ENCODE data around the gene XYLT1. TPM values are rescaled to one million over a fixed set of nuclear protein-coding genes. Genes with fewer than 3 reads are reported as not detected.

The XYLT1 gene
- total and polyA plus RNA-seq, 9 of the 15 experiments (the other 6 are each of a cell fraction or from before 2014, with no cell fraction given), result 0.03 to 0.09 (median 0.08) TPM; not detected in 6

DNA sequence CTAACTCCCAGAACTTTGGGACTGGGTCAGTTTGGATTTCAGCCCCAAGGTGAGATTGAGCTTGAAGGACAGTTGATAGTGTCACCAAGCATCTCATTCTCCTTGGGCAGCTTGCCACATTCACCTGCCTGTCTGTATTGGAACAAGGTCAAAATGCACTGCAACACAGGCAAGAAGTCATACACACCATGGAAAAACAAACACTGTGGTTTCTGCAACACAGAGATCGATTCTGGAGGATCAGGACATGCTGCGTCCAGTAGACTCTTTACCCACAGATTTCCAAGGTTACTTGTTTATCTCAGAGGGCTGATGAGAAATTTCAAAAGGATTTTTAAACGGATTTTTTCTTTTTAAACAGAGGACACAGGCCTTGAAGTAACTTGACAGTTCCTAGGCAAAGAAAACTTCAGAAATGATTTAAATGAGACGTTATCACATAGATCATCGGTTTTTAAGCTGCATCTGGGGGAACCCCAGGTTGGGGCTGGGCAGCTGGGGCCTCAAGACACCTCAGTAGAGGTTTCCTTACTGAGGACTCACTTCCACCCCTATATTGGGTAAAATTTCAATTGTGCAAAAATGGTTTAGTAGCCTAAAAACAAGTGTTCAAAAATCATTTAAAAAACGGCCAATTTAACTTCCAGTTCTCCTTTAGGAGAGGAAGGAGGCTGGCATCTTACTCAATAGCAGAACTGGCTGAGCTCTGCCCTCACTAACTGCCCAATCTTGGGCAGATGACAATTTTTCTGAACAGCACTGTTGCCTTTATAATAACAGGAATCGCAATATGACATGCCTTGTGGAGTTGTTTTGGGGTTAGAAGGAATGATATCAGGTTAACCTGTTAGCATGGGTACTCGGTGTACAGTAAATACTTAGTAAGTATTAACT is 299.3 kb downstream of the XYLT1 start:
- H3K36me3 ChIP-seq (ENCODE audit: control insufficient read depth, insufficient read depth, low read length), result no peaks in the 10 kb centered on the region
- DNase-seq (ENCODE audit: extremely low read depth in 1 of 4, low spot score in 3 of 4) (no peak), ATAC-seq (no peak), FAIRE-seq (no peak)
- intact Hi-C loops (cut with micrococcal nuclease), result no loop called here
- H3K9me1 ChIP-seq (ENCODE audit: control insufficient read depth, insufficient read depth, low read length), result no peaks in the 10 kb centered on the region
- in situ Hi-C loops (cut with MboI), result no loop called here
- no peaks in the 10 kb centered on the region; the same call in none of the 2 replicates for H4K20me1 ChIP-seq (replicated peaks; ENCODE audit: control insufficient read depth, insufficient read depth, low read length)
- H2AFZ ChIP-seq (ENCODE audit: low read depth, low read length), result no peak overlapping the region
- H3K4me1 ChIP-seq (replicated peaks in 1 of 2; ENCODE audit: control insufficient read depth in 2 of 2, insufficient read depth in 2 of 2, low read length in 2 of 2), result no peaks in the 10 kb centered on the region
- peaks cover 13 to 21% of the 10 kb centered on the region in 2 experiments for H3K27me3 ChIP-seq (ENCODE audit: control insufficient read depth in 2 of 2, insufficient read depth in 2 of 2, low read length in 2 of 2)
- H3K4me3 ChIP-seq, result no peak overlapping the region
- ChIA-PET POLR2A (no interaction called here), CTCF (ENCODE audit: low intra/inter-chr PET ratio) (no interaction called here)
- H3K4me2 ChIP-seq (ENCODE audit: insufficient read depth, low read length), result no peak overlapping the region
- no TSS peak for BruUV-seq (replicated peaks)
- no peaks in the 10 kb centered on the region for H3K9me3 ChIP-seq (replicated peaks; ENCODE audit: control insufficient read depth, insufficient read depth, low read depth, low read length)
- TF ChIP-seq ZNF354B (CRISPR knock-in tag; IDR thresholded peaks at IDR 0.05) (no peak), HNRNPK (IDR thresholded peaks at IDR 0.05; ENCODE audit: low read depth, low read length, poor library complexity, severe bottlenecking) (no peak)
- TF ChIP-seq, protein P1, sequence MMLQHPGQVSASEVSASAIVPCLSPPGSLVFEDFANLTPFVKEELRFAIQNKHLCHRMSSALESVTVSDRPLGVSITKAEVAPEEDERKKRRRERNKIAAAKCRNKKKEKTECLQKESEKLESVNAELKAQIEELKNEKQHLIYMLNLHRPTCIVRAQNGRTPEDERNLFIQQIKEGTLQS (IDR thresholded peaks at IDR 0.05), result no peak
- TF ChIP-seq, protein P1 (CRISPR knock-in tag; conservative IDR thresholded peaks at IDR 0.05), result no peak
- TF ChIP-seq, protein P2, sequence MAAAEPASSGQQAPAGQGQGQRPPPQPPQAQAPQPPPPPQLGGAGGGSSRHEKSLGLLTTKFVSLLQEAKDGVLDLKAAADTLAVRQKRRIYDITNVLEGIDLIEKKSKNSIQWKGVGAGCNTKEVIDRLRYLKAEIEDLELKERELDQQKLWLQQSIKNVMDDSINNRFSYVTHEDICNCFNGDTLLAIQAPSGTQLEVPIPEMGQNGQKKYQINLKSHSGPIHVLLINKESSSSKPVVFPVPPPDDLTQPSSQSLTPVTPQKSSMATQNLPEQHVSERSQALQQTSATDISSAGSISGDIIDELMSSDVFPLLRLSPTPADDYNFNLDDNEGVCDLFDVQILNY (CRISPR knock-in tag; IDR thresholded peaks at IDR 0.05), result no peak
- H3K27ac ChIP-seq (ENCODE audit: extremely low read depth, low read depth, low read length), result no peak overlapping the region
- no peaks in the 10 kb centered on the region for H3K79me2 ChIP-seq (ENCODE audit: control insufficient read depth, insufficient read depth, low read length)
- H3K9ac ChIP-seq (ENCODE audit: insufficient read depth in 1 of 2, low read depth in 2 of 2, low read length in 2 of 2), result no peak overlapping the region
- WGBS (ENCODE audit: insufficient coverage, low coverage, missing lambda C conversion rate), result 2% methylated on average over 8 of the region's 8 CpGs

Data from K562 (cell line).